Endodermal cell (in vitro differentiated cells): Measurements from ENCODE around the gene CLN5. TPM values are rescaled to one million over a fixed set of nuclear protein-coding genes. Genes with fewer than 3 reads are reported as not detected.

Experiments
- DNase-seq: peaks from one replicate; pipeline ENCODE4 v3.0.0-alpha.2; 2017
- H3K27ac ChIP-seq: 2 replicates; pipeline ENCODE4 v1.5.1; 2013; ENCODE audit warnings: mild to moderate bottlenecking, low read depth, low read length, moderate library complexity
- H3K27me3 ChIP-seq: 2 replicates; pipeline ENCODE4 v1.6.1; 2013; ENCODE audit warnings: mild to moderate bottlenecking, low read length, moderate library complexity; ENCODE audit not compliant: insufficient read depth, control insufficient read depth, poor library complexity, severe bottlenecking
- H3K36me3 ChIP-seq: 2 replicates; pipeline ENCODE4 v1.7.0; 2013; ENCODE audit warnings: mild to moderate bottlenecking, low read length, moderate library complexity; ENCODE audit not compliant: control insufficient read depth, insufficient read depth
- H3K4me1 ChIP-seq: one replicate; pipeline ENCODE4 v1.7.0; 2013; ENCODE audit warnings: low read length; ENCODE audit not compliant: control insufficient read depth, insufficient read depth
- H3K4me3 ChIP-seq: 2 replicates; pipeline ENCODE4 v1.5.1; 2013; ENCODE audit warnings: mild to moderate bottlenecking, low read length, moderate library complexity
- H3K9ac ChIP-seq: 2 replicates; pipeline ENCODE4 v1.6.1; 2013; ENCODE audit warnings: mild to moderate bottlenecking, low read length, moderate library complexity; ENCODE audit not compliant: poor library complexity, severe bottlenecking; ENCODE audit errors: extremely low read depth
- H3K9me3 ChIP-seq: 2 replicates; pipeline ENCODE4 v1.6.1; 2013; ENCODE audit warnings: mild to moderate bottlenecking, low read length, moderate library complexity; ENCODE audit not compliant: control insufficient read depth
- H3K27ac Mint-ChIP-seq: 2 replicates; pipeline ENCODE4 v1.8.0; 2020; ENCODE audit warnings: mixed read lengths
- H3K27me3 Mint-ChIP-seq: 2 replicates; pipeline ENCODE4 v1.8.0; 2021; ENCODE audit warnings: mild to moderate bottlenecking, mixed read lengths; ENCODE audit not compliant: insufficient read depth
- H3K36me3 Mint-ChIP-seq: 2 replicates; pipeline ENCODE4 v1.8.0; 2020; ENCODE audit warnings: low read depth, mixed read lengths
- H3K4me1 Mint-ChIP-seq: 2 replicates; pipeline ENCODE4 v1.8.0; 2020; ENCODE audit warnings: mixed read lengths
- H3K4me3 Mint-ChIP-seq: 2 replicates; pipeline ENCODE4 v1.8.0; 2020; ENCODE audit warnings: mild to moderate bottlenecking, moderate library complexity, mixed read lengths
- H3K9me3 Mint-ChIP-seq: 2 replicates; pipeline ENCODE4 v1.8.0; 2020; ENCODE audit warnings: mild to moderate bottlenecking, mixed read lengths
- WGBS, 2 experiments: methylation state at CpG; one replicate each; pipeline versions ENCODE4 v1.1.5 to v1.1.7; 2013; ENCODE audit warnings: missing lambda C conversion rate in 2 of 2, mixed read lengths in 1 of 2; ENCODE audit not compliant: insufficient coverage in 1 of 2, insufficient read length in 1 of 2; 5-methylcytosine and 5-hydroxymethylcytosine counted together
- total RNA-seq, 2 donors: library from RNA; stranded (reverse); fragmentation: NEBNext Ultra II Directional in 1 of 2; extraction: Animal tissue kit (Norgen Biotek cat#: 25700) in 1 of 2; gene quantifications; 2 replicates in 1 of 2; 3 replicates in 1 of 2; pipeline ENCODE4 v1.2.1, GENCODE V29; 2021
- TF ChIP-seq, protein P1 (sequence below): fragments of 200-600 bp; sonication (generic); conservative IDR thresholded peaks from 2 replicates; pipeline ENCODE4 v1.5.0; 2021; ENCODE audit warnings: antibody characterized with exemption, mild to moderate bottlenecking

Gene CLN5
- total RNA-seq, 2 donors from 2014 or later, result 13.6 to 13.9 TPM

DNA sequence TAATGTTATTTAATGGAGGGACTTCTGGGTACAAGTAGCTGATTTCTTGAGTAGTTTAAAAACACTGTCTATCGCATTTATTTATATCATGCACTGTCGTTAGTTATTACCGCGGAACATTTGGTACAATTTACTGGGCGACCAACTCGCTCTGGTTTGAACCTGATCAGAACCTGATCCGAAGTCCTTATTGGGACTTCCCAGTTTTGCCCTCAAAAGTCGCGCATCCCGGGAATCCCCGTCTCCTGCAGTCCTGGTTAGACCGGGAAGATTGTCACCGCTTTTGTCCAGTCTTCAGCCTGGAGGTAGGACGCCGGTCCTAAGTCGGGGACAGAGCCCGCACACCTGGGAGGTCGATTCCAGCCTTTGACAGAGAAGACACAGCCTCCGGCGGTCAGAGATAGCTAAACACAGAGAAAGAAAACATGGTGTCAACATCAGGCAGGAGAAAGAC lies 694 bp downstream of the CLN5 start:
- peak overlapping the region; percentile 87 for H3K4me3 Mint-ChIP-seq
- WGBS, 2 experiments, result 1 to 2% methylated on average over 20 of the region's 20 CpGs
- peaks cover 15% of the 10 kb centered on the region for H3K36me3 Mint-ChIP-seq
- DNase-seq, result peak; percentile 69
- H3K27ac Mint-ChIP-seq, result peak overlapping the region; percentile 98
- Histone ChIP-seq H3K4me1 (no peaks in the 10 kb centered on the region), H3K27ac (no peak overlapping the region), H3K27me3 (no peaks in the 10 kb centered on the region), H3K9me3 (no peaks in the 10 kb centered on the region), H3K36me3 (peaks cover 9% of the 10 kb centered on the region), H3K4me3 (peak overlapping the region; percentile 95), H3K9ac (peak overlapping the region; percentile 85)
- no peaks in the 10 kb centered on the region for H3K9me3 Mint-ChIP-seq
- H3K27me3 Mint-ChIP-seq, result peaks cover 5% of the 10 kb centered on the region
- H3K4me1 Mint-ChIP-seq, result peaks cover 17% of the 10 kb centered on the region
- TF ChIP-seq, protein P1, sequence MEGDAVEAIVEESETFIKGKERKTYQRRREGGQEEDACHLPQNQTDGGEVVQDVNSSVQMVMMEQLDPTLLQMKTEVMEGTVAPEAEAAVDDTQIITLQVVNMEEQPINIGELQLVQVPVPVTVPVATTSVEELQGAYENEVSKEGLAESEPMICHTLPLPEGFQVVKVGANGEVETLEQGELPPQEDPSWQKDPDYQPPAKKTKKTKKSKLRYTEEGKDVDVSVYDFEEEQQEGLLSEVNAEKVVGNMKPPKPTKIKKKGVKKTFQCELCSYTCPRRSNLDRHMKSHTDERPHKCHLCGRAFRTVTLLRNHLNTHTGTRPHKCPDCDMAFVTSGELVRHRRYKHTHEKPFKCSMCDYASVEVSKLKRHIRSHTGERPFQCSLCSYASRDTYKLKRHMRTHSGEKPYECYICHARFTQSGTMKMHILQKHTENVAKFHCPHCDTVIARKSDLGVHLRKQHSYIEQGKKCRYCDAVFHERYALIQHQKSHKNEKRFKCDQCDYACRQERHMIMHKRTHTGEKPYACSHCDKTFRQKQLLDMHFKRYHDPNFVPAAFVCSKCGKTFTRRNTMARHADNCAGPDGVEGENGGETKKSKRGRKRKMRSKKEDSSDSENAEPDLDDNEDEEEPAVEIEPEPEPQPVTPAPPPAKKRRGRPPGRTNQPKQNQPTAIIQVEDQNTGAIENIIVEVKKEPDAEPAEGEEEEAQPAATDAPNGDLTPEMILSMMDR, result no peak

DNA sequence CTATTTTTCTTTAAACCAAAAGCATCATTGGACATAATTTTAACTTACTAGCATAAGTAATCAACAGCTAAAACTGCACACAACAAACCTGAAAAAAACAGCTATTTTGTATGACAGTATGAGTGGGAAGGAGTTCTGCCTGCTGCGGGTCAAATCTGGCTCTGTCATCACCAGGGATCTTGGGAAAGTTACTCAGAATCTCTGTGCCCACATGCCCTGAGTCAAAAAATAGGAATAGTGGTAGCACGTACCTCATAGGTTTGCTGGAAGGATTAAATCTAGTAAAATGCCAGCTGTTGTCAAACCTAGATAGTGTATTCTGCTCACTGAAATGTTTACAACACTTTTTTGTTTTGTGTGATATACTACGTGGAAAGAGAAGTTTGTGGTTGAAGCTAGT lies 1.1 kb downstream of the CLN5 start:
- DNase-seq, result no peak
- H3K27ac ChIP-seq, result no peak overlapping the region
- peak overlapping the region; percentile 98 for H3K27ac Mint-ChIP-seq
- H3K27me3 ChIP-seq, result no peaks in the 10 kb centered on the region
- H3K4me1 ChIP-seq, result no peaks in the 10 kb centered on the region
- peaks cover 17% of the 10 kb centered on the region for H3K4me1 Mint-ChIP-seq
- no peaks in the 10 kb centered on the region for H3K9me3 Mint-ChIP-seq
- peak overlapping the region; percentile 85 for H3K9ac ChIP-seq
- H3K27me3 Mint-ChIP-seq, result peaks cover 4% of the 10 kb centered on the region
- peak overlapping the region; percentile 95 for H3K4me3 ChIP-seq
- WGBS, 2 experiments, result 61 to 67% methylated on average over 3 of the region's 3 CpGs
- peaks cover 19% of the 10 kb centered on the region for H3K36me3 Mint-ChIP-seq
- peaks cover 9% of the 10 kb centered on the region for H3K36me3 ChIP-seq
- no peaks in the 10 kb centered on the region for H3K9me3 ChIP-seq
- TF ChIP-seq, protein P1, result no peak
- H3K4me3 Mint-ChIP-seq, result peak overlapping the region; percentile 87

DNA sequence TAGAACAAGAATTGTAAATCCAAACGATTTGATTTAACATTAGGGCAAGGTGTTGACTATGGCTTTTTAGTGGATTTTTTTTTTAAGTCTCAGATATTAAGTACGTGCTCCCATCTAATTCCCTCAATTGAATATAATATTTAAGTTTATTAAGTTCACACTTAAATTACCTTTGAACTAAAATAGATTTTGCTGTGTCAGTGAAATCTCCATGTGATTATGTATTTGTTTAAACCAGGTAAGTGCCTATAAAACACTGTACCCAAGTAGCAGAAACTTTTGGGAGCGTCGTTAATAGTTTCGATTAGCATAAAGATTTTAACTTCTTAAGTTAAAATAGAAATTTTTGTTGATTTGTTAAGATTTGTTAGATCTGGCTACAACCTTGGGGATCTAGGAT lies 1.6 kb downstream of the CLN5 start:
- no peaks in the 10 kb centered on the region for H3K9me3 ChIP-seq
- H3K4me1 Mint-ChIP-seq, result peaks cover 17% of the 10 kb centered on the region
- peaks cover 9% of the 10 kb centered on the region for H3K36me3 ChIP-seq
- H3K27ac ChIP-seq, result no peak overlapping the region
- peak overlapping the region; percentile 87 for H3K4me3 Mint-ChIP-seq
- no peaks in the 10 kb centered on the region for H3K4me1 ChIP-seq
- 93 to 94% methylated on average over 3 to 4 of the region's 5 CpGs for WGBS, 2 experiments
- peak overlapping the region; percentile 85 for H3K9ac ChIP-seq
- H3K27me3 Mint-ChIP-seq, result no peaks in the 10 kb centered on the region
- no peak for DNase-seq
- no peaks in the 10 kb centered on the region for H3K9me3 Mint-ChIP-seq
- no peak overlapping the region for H3K27ac Mint-ChIP-seq
- peaks cover 22% of the 10 kb centered on the region for H3K36me3 Mint-ChIP-seq
- H3K4me3 ChIP-seq, result peak overlapping the region; percentile 95
- no peaks in the 10 kb centered on the region for H3K27me3 ChIP-seq
- TF ChIP-seq, protein P1, result no peak
